Measurements from ENCODE around the gene PDP2.
"Not testable (repeated sequence)": the region's sequence is repeated elsewhere in the genome, so short reads cannot be mapped to it uniquely, and the experiment has no call there.

Gene PDP2

GRCh38 chr16:66894055-66894454, 13.7 kb downstream of the PDP2 start:
- H3K27ac ChIP-seq (ENCODE audit: low read length), result no peak overlapping the region
- H2AFZ ChIP-seq (ENCODE audit: low read depth, low read length), result no peak overlapping the region
- H3K4me2 ChIP-seq (ENCODE audit: low read length), result no peak overlapping the region
- no peak overlapping the region for H3K9ac ChIP-seq (ENCODE audit: low read length)
- TF ChIP-seq EZH2phosphoT487 (IDR thresholded peaks at IDR 0.05; ENCODE audit: low read depth) (no peak), CTCF (IDR thresholded peaks at IDR 0.05; ENCODE audit: low read depth, low read length) (no peak)
- peaks cover 3% of the 10 kb centered on the region for H3K36me3 ChIP-seq (replicated peaks; ENCODE audit: low read depth, low read length)
- H4K20me1 ChIP-seq (ENCODE audit: insufficient read depth, low read length), result no peaks in the 10 kb centered on the region
- no peaks in the 10 kb centered on the region for H3K27me3 ChIP-seq (ENCODE audit: low read depth, low read length)
- no peak overlapping the region for H3K4me3 ChIP-seq (ENCODE audit: low read length)
- no peaks in the 10 kb centered on the region for H3K9me3 ChIP-seq (ENCODE audit: insufficient read depth, low read length)
- no peaks in the 10 kb centered on the region for H3K79me2 ChIP-seq (ENCODE audit: low read length)
- no peaks in the 10 kb centered on the region for H3K4me1 ChIP-seq (ENCODE audit: low read length)

- TF ChIP-seq EZH2phosphoT487 (IDR thresholded peaks at IDR 0.05; ENCODE audit: low read depth) (no peak), CTCF (IDR thresholded peaks at IDR 0.05; ENCODE audit: low read depth, low read length) (peak; percentile 81)
- no peak overlapping the region for H3K9ac ChIP-seq (ENCODE audit: low read length)
- H3K27ac ChIP-seq (ENCODE audit: low read length), result no peak overlapping the region
- no peak overlapping the region for H2AFZ ChIP-seq (ENCODE audit: low read depth, low read length)
- H4K20me1 ChIP-seq (ENCODE audit: insufficient read depth, low read length), result no peaks in the 10 kb centered on the region
- no peaks in the 10 kb centered on the region for H3K36me3 ChIP-seq (replicated peaks; ENCODE audit: low read depth, low read length)
- H3K4me2 ChIP-seq (ENCODE audit: low read length), result no peak overlapping the region
- H3K4me1 ChIP-seq (ENCODE audit: low read length), result no peaks in the 10 kb centered on the region
- no peaks in the 10 kb centered on the region for H3K79me2 ChIP-seq (ENCODE audit: low read length)
- H3K27me3 ChIP-seq (ENCODE audit: low read depth, low read length), result no peaks in the 10 kb centered on the region
- H3K9me3 ChIP-seq (ENCODE audit: insufficient read depth, low read length), result no peaks in the 10 kb centered on the region
- H3K4me3 ChIP-seq (ENCODE audit: low read length), result no peak overlapping the region
These were observed 14.8 kb downstream of the PDP2 start for GRCh38 chr16:66894948-66895688.

- Histone ChIP-seq H3K4me1 (ENCODE audit: low read length) (no peaks in the 10 kb centered on the region), H3K4me2 (ENCODE audit: low read length) (no peak overlapping the region), H3K27ac (ENCODE audit: low read length) (no peak overlapping the region), H3K9ac (ENCODE audit: low read length) (no peak overlapping the region), H3K36me3 (replicated peaks; ENCODE audit: low read depth, low read length) (no peaks in the 10 kb centered on the region), H2AFZ (ENCODE audit: low read depth, low read length) (no peak overlapping the region), H4K20me1 (ENCODE audit: insufficient read depth, low read length) (no peaks in the 10 kb centered on the region), H3K9me3 (ENCODE audit: insufficient read depth, low read length) (no peaks in the 10 kb centered on the region), H3K27me3 (ENCODE audit: low read depth, low read length) (no peaks in the 10 kb centered on the region), H3K4me3 (ENCODE audit: low read length) (no peak overlapping the region), H3K79me2 (ENCODE audit: low read length) (no peaks in the 10 kb centered on the region)
- TF ChIP-seq EZH2phosphoT487 (IDR thresholded peaks at IDR 0.05; ENCODE audit: low read depth) (no peak), CTCF (IDR thresholded peaks at IDR 0.05; ENCODE audit: low read depth, low read length) (no peak)
These were observed 15.3 kb downstream of the PDP2 start for GRCh38 chr16:66895689-66895979.

GRCh38 chr16:66895999-66896398, 15.7 kb downstream of the PDP2 start:
- no peak for TF ChIP-seq CTCF (IDR thresholded peaks at IDR 0.05; ENCODE audit: low read depth, low read length)
- TF ChIP-seq EZH2phosphoT487 (IDR thresholded peaks at IDR 0.05; ENCODE audit: low read depth), result no peak
- no peak overlapping the region for H3K4me2 ChIP-seq (ENCODE audit: low read length)
- no peak overlapping the region for H2AFZ ChIP-seq (ENCODE audit: low read depth, low read length)
- H4K20me1 ChIP-seq (ENCODE audit: insufficient read depth, low read length), result no peaks in the 10 kb centered on the region
- no peak overlapping the region for H3K4me3 ChIP-seq (ENCODE audit: low read length)
- H3K9me3 ChIP-seq (ENCODE audit: insufficient read depth, low read length), result no peaks in the 10 kb centered on the region
- H3K27ac ChIP-seq (ENCODE audit: low read length), result no peak overlapping the region
- H3K27me3 ChIP-seq (ENCODE audit: low read depth, low read length), result no peaks in the 10 kb centered on the region
- H3K9ac ChIP-seq (ENCODE audit: low read length), result no peak overlapping the region
- H3K4me1 ChIP-seq (ENCODE audit: low read length), result no peaks in the 10 kb centered on the region
- H3K36me3 ChIP-seq (replicated peaks; ENCODE audit: low read depth, low read length), result no peaks in the 10 kb centered on the region
- no peaks in the 10 kb centered on the region for H3K79me2 ChIP-seq (ENCODE audit: low read length)

GRCh38 chr16:66896682-66897081, 16.4 kb downstream of the PDP2 start:
- H3K27ac ChIP-seq (ENCODE audit: low read length); H3K79me2 ChIP-seq (ENCODE audit: low read length); H3K4me3 ChIP-seq (ENCODE audit: low read length); H4K20me1 ChIP-seq (ENCODE audit: insufficient read depth, low read length); H2AFZ ChIP-seq (ENCODE audit: low read depth, low read length); H3K36me3 ChIP-seq (replicated peaks; ENCODE audit: low read depth, low read length); H3K27me3 ChIP-seq (ENCODE audit: low read depth, low read length); H3K4me1 ChIP-seq (ENCODE audit: low read length); H3K9ac ChIP-seq (ENCODE audit: low read length); H3K4me2 ChIP-seq (ENCODE audit: low read length); H3K9me3 ChIP-seq (ENCODE audit: insufficient read depth, low read length): not testable (repeated sequence)
